Measurements from ENCODE around the gene TRIAP1.

Gene TRIAP1

GRCh38 chr12:120406069-120406468, 40.1 kb downstream of the TRIAP1 start:
- Histone ChIP-seq H3K36me3 (ENCODE audit: insufficient read depth, low read length) (no peaks in the 10 kb centered on the region), H3K4me1 (ENCODE audit: control insufficient read depth, insufficient read depth, low read length, unreplicated experiment) (no peaks in the 10 kb centered on the region), H3K79me2 (ENCODE audit: control insufficient read depth, insufficient read depth, low read length, unreplicated experiment) (no peaks in the 10 kb centered on the region), H2AFZ (ENCODE audit: low read length, unreplicated experiment) (no peak overlapping the region), H3K27me3 (ENCODE audit: insufficient read depth, low read length) (peaks cover 6% of the 10 kb centered on the region; the same call in 1 of the 2 replicates), H3K27ac (ENCODE audit: low read depth, low read length) (no peak overlapping the region), H3K4me3 (ENCODE audit: low read depth, low read length) (no peak overlapping the region)

GRCh38 chr12:120404271-120404670, 41.9 kb downstream of the TRIAP1 start:
- H3K36me3 ChIP-seq (ENCODE audit: insufficient read depth, low read length) = no peaks in the 10 kb centered on the region
- no peak overlapping the region for H3K27ac ChIP-seq (ENCODE audit: low read depth, low read length)
- no peaks in the 10 kb centered on the region for H3K79me2 ChIP-seq (ENCODE audit: control insufficient read depth, insufficient read depth, low read length, unreplicated experiment)
- H3K4me3 ChIP-seq (ENCODE audit: low read depth, low read length) = no peak overlapping the region
- H2AFZ ChIP-seq (ENCODE audit: low read length, unreplicated experiment) = no peak overlapping the region
- peaks cover 6% of the 10 kb centered on the region; the same call in 1 of the 2 replicates for H3K27me3 ChIP-seq (ENCODE audit: insufficient read depth, low read length)
- no peaks in the 10 kb centered on the region for H3K4me1 ChIP-seq (ENCODE audit: control insufficient read depth, insufficient read depth, low read length, unreplicated experiment)

- no peaks in the 10 kb centered on the region for H3K79me2 ChIP-seq (ENCODE audit: control insufficient read depth, insufficient read depth, low read length, unreplicated experiment)
- no peaks in the 10 kb centered on the region for H3K36me3 ChIP-seq (ENCODE audit: insufficient read depth, low read length)
Observed at GRCh38 chr12:120403869-120404268, 42.3 kb downstream of the TRIAP1 start.

GRCh38 chr12:120402217-120402616, 44.0 kb downstream of the TRIAP1 start:
- Histone ChIP-seq H3K4me1 (ENCODE audit: control insufficient read depth, insufficient read depth, low read length, unreplicated experiment) (no peaks in the 10 kb centered on the region), H3K27ac (ENCODE audit: low read depth, low read length) (no peak overlapping the region)

More at GRCh38 chr12:120403869-120404268, 42.3 kb downstream of the TRIAP1 start:
- Histone ChIP-seq H3K27ac (ENCODE audit: low read depth, low read length) (no peak overlapping the region), H3K27me3 (ENCODE audit: insufficient read depth, low read length) (peaks cover 6% of the 10 kb centered on the region; the same call in 1 of the 2 replicates), H3K4me1 (ENCODE audit: control insufficient read depth, insufficient read depth, low read length, unreplicated experiment) (no peaks in the 10 kb centered on the region), H3K4me3 (ENCODE audit: low read depth, low read length) (no peak overlapping the region), H2AFZ (ENCODE audit: low read length, unreplicated experiment) (no peak overlapping the region)

GRCh38 chr12:120399531-120399930, 46.7 kb downstream of the TRIAP1 start:
- Histone ChIP-seq H3K4me1 (ENCODE audit: control insufficient read depth, insufficient read depth, low read length, unreplicated experiment) (no peaks in the 10 kb centered on the region), H3K36me3 (ENCODE audit: insufficient read depth, low read length) (no peaks in the 10 kb centered on the region), H3K4me3 (ENCODE audit: low read depth, low read length) (no peak overlapping the region), H3K79me2 (ENCODE audit: control insufficient read depth, insufficient read depth, low read length, unreplicated experiment) (no peaks in the 10 kb centered on the region), H3K27me3 (ENCODE audit: insufficient read depth, low read length) (peaks cover 12% of the 10 kb centered on the region), H3K27ac (ENCODE audit: low read depth, low read length) (no peak overlapping the region), H2AFZ (ENCODE audit: low read length, unreplicated experiment) (no peak overlapping the region)

More at GRCh38 chr12:120402217-120402616, 44.0 kb downstream of the TRIAP1 start:
- H3K27me3 ChIP-seq (ENCODE audit: insufficient read depth, low read length) = peaks cover 6% of the 10 kb centered on the region; the same call in 1 of the 2 replicates
- H2AFZ ChIP-seq (ENCODE audit: low read length, unreplicated experiment) = peak overlapping the region; percentile 18
- H3K36me3 ChIP-seq (ENCODE audit: insufficient read depth, low read length) = no peaks in the 10 kb centered on the region
- H3K4me3 ChIP-seq (ENCODE audit: low read depth, low read length) = no peak overlapping the region
- no peaks in the 10 kb centered on the region for H3K79me2 ChIP-seq (ENCODE audit: control insufficient read depth, insufficient read depth, low read length, unreplicated experiment)

GRCh38 chr12:120397824-120398540, 48.2 kb downstream of the TRIAP1 start:
- H3K36me3 ChIP-seq (ENCODE audit: insufficient read depth, low read length) = no peaks in the 10 kb centered on the region
- H2AFZ ChIP-seq (ENCODE audit: low read length, unreplicated experiment) = no peak overlapping the region
- no peak overlapping the region for H3K27ac ChIP-seq (ENCODE audit: low read depth, low read length)
- H3K79me2 ChIP-seq (ENCODE audit: control insufficient read depth, insufficient read depth, low read length, unreplicated experiment) = no peaks in the 10 kb centered on the region
- H3K4me1 ChIP-seq (ENCODE audit: control insufficient read depth, insufficient read depth, low read length, unreplicated experiment) = no peaks in the 10 kb centered on the region
- no peak overlapping the region for H3K4me3 ChIP-seq (ENCODE audit: low read depth, low read length)
- peaks cover 18% of the 10 kb centered on the region for H3K27me3 ChIP-seq (ENCODE audit: insufficient read depth, low read length)

GRCh38 chr12:120394483-120395367, 51.5 kb downstream of the TRIAP1 start:
- Histone ChIP-seq H2AFZ (ENCODE audit: low read length, unreplicated experiment) (no peak overlapping the region), H3K4me1 (ENCODE audit: control insufficient read depth, insufficient read depth, low read length, unreplicated experiment) (no peaks in the 10 kb centered on the region), H3K27ac (ENCODE audit: low read depth, low read length) (no peak overlapping the region), H3K27me3 (ENCODE audit: insufficient read depth, low read length) (peaks cover 21% of the 10 kb centered on the region), H3K36me3 (ENCODE audit: insufficient read depth, low read length) (no peaks in the 10 kb centered on the region), H3K4me3 (ENCODE audit: low read depth, low read length) (no peak overlapping the region), H3K79me2 (ENCODE audit: control insufficient read depth, insufficient read depth, low read length, unreplicated experiment) (no peaks in the 10 kb centered on the region)
